Lung (tissue), 12 donors: ENCODE measurements around the gene TEKT5. TPM values are rescaled to one million over a fixed set of nuclear protein-coding genes. Genes with fewer than 3 reads are reported as not detected.
A peak's percentile ranks its signal among the peaks of the same experiment; 100 is the strongest.

Source experiments
- ATAC-seq: fragments of 200-7000 bp; cut with Tn5 transposase; one replicate; pipeline ENCODE4 v1.9.1; 2020; ENCODE audit warnings: moderate number of reproducible peaks; ENCODE audit not compliant: insufficient read depth, low FRiP score
- DNase-seq, 3 donors: peaks; one replicate each; pipeline ENCODE4 v3.0.0-alpha.2; 2013 to 2017
- H3K27ac ChIP-seq, 2 donors: one replicate each; pipeline ENCODE4 v1.5.1; 2013; ENCODE audit warnings: mild to moderate bottlenecking in 2 of 2, moderate library complexity in 2 of 2, control low read depth in 1 of 2, inconsistent platforms in 1 of 2, low read depth in 1 of 2, low read length in 1 of 2
- H3K27me3 ChIP-seq, 3 donors: one replicate each; pipeline ENCODE4 v1.5.1; 2013; ENCODE audit warnings: low read length in 2 of 3; ENCODE audit not compliant: control insufficient read depth in 3 of 3, insufficient read depth in 3 of 3
- H3K36me3 ChIP-seq, 4 donors: one replicate each; pipeline ENCODE4 v1.5.1; 2013; ENCODE audit warnings: low read length in 4 of 4, mild to moderate bottlenecking in 1 of 4, moderate library complexity in 1 of 4; ENCODE audit not compliant: control insufficient read depth in 4 of 4, insufficient read depth in 4 of 4
- H3K4me1 ChIP-seq, 5 donors: one replicate each; pipeline ENCODE4 v1.5.1; 2013; ENCODE audit warnings: low read length in 5 of 5, mild to moderate bottlenecking in 2 of 5, moderate library complexity in 1 of 5; ENCODE audit not compliant: control insufficient read depth in 5 of 5, insufficient read depth in 5 of 5
- H3K4me3 ChIP-seq: one replicate; pipeline ENCODE4 v1.5.1; 2013; ENCODE audit warnings: mild to moderate bottlenecking, control low read depth, moderate library complexity
- H3K9ac ChIP-seq, 2 donors: one replicate each; pipeline ENCODE4 v1.5.1; 2013; ENCODE audit warnings: low read length in 2 of 2, control low read depth in 1 of 2; ENCODE audit not compliant: insufficient read depth in 1 of 2
- H3K9me3 ChIP-seq, 4 donors: one replicate each; pipeline ENCODE4 v1.5.1; 2013; ENCODE audit warnings: low read length in 3 of 4, mild to moderate bottlenecking in 1 of 4, moderate library complexity in 1 of 4; ENCODE audit not compliant: control insufficient read depth in 4 of 4, insufficient read depth in 3 of 4
- CTCF ChIP-seq: IDR thresholded peaks from 2 replicates; pipeline ENCODE4 v1.5.1; 2012; ENCODE audit warnings: mild to moderate bottlenecking; ENCODE audit errors: control extremely low read depth, extremely low read depth
- WGBS, 2 donors: extraction: QIAGEN DNeasy Blood & Tissue Kit; methylation state at CpG; one replicate each; pipeline ENCODE4 v1.1.7; 2013; 5-methylcytosine and 5-hydroxymethylcytosine counted together
- polyA plus RNA-seq, 2 donors: library from polyadenylated mRNA; stranded (reverse); fragments of 200-250 nt; gene quantifications; one replicate each; pipeline ENCODE4 v1.2.1, GENCODE V29; 2013
- total RNA-seq, 2 donors: library from RNA; depleted of rRNA in 1 of 2; stranded (reverse); fragments of >200 nt in 1 of 2; gene quantifications; one replicate each; pipeline ENCODE4 v1.2.1, GENCODE V29; 2014 to 2021
- donor health status: control.
- donor health status: control.
- donor health status: Bipolar disorder and iron deficiency.
- donor health status: healthy.
- donor health status: DM: yes; HTN: yes; CAD: no.

TEKT5 gene
- total and polyA plus RNA-seq, 4 donors: 0.13 to 0.34 (median 0.29) TPM

DNA sequence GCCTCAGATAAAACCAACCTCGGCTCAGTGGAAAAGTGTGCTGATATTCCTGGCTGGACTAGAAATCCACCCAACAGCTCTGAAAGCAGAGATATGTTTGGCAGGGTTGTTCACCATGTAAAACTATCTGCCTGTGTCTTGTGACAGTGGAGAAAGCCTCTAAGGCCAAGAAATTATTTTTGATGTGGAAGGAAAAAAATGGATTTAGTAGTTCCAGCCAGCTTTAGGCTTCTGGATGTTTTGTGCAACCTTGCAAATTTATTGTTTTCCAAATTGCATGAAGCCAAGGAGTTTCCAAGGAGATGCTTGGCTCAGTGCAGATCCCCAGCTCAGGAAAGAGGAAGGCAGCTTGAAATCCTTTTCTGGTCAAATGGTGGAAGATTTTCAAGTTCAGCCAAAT, 31.6 kb downstream of the TEKT5 start:
- ATAC-seq (no peak), DNase-seq (peak; percentile 18 to 91 (median 76))
- no peak for TF ChIP-seq CTCF
- Histone ChIP-seq H3K9me3 (no peaks in the 10 kb centered on the region), H3K4me3 (no peak overlapping the region), H3K9ac (no peak overlapping the region), H3K27me3 (no peaks in the 10 kb centered on the region), H3K4me1 (peaks cover 0 to 28% (median 0%) of the 10 kb centered on the region in 5 donors), H3K27ac (no peak overlapping the region), H3K36me3 (no peaks in the 10 kb centered on the region)
- WGBS, 2 donors: 70 to 80% methylated on average over 1 of the region's 1 CpG

GRCh38 chr16:10662212-10662611, 32.5 kb downstream of the TEKT5 start:
- DNase-seq: no peak
- ATAC-seq: no peak
- Histone ChIP-seq H3K9ac (no peak overlapping the region), H3K27me3 (no peaks in the 10 kb centered on the region), H3K4me3 (no peak overlapping the region), H3K27ac (no peak overlapping the region), H3K36me3 (no peaks in the 10 kb centered on the region), H3K9me3 (no peaks in the 10 kb centered on the region), H3K4me1 (peaks cover 0 to 28% (median 0%) of the 10 kb centered on the region in 5 donors)
- no peak for TF ChIP-seq CTCF
- WGBS, 2 donors: 76 to 81% methylated on average over 5 of the region's 5 CpGs

GRCh38 chr16:10661737-10662136, 33.0 kb downstream of the TEKT5 start:
- peaks cover 0 to 28% (median 0%) of the 10 kb centered on the region in 5 donors for H3K4me1 ChIP-seq
- no peak overlapping the region for H3K27ac ChIP-seq
- H3K27me3 ChIP-seq: no peaks in the 10 kb centered on the region
- H3K9ac ChIP-seq: no peak overlapping the region
- H3K36me3 ChIP-seq: no peaks in the 10 kb centered on the region
- 48 to 97% methylated on average over 1 of the region's 1 CpG for WGBS, 2 donors
- H3K4me3 ChIP-seq: no peak overlapping the region
- DNase-seq (no peak), ATAC-seq (no peak)
- no peaks in the 10 kb centered on the region for H3K9me3 ChIP-seq
- TF ChIP-seq CTCF: no peak
